NCI-H1417 (cell line): ENCODE results near the gene FBXO41.

Source experiments
- DNase-seq, 3 experiments: peaks; one replicate each; lab custom pipeline; 2025; lab: John Stamatoyannopoulos, UW

The FBXO41 gene

DNA sequence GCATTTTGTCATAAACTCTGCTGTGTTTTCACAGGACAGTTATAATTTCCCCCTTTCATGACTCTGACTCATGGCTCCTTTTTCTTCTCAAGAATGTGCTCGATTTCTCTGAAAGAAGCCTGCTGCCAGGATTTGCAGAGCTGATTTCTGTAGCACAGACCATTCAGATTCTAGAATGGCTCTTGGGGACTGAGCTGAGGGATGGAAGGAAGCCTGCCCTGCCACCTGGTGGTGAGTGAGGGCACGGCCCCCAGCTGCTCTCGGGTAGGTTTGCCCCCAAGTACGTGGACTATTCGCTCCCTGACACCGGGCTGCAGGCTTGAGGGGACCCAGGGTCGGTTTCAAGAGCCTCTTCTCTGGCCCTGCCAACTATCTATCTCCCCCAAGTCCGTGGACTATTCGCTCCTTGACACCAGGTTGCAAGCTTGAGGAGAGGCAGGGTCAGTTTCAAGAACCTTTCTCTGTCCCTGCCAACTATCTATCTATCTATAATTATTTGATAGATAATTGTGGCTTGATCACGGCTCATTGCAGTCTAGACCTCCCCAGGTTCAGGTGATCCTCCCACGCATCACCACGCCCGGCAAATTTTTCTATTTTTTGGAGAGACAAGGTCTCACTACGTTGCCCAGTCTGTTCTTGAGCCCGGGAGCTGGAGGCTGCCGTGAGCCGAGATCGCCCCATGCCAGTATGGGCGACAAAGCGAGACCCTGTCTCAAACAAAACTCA, 71.7 kb downstream of the FBXO41 start:
- DNase-seq = peak; percentile 27 to 80 (median 69)

DNA sequence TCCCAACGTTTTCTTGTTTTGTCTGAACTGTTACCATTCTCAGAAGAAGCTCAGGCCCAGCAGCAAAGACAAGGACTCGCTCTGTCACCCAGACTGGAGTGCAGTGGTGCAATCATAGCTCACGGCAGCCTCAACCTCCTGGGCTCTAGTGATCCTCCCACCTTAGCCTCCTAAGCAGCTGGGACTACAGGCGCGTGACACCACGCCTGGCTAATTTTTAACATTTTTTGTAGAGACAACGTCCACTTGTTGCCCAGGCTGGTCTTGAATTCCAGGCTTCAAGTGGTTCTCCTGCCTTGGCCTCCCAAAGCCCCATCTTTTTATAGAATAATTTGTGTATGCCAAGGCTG, 72.2 kb downstream of the FBXO41 start:
- no peak for DNase-seq

DNA sequence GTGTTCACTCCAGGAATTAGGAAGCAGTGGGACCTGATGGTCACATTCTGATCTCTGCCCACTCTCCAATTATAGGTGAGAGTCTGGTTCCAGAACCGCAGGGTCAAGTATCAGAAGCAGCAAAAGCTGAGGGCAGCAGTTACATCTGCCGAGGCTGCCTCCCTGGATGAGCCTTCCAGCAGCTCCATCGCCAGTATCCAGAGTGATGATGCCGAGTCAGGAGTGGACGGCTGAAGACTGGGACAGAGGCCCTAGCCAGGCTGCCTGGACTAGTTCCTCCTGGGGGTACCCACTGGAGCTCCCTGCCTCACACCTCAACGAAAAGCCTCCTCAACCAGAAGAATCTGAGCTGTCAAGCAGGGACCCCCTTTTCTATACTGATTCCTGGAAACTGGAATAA, 73.6 kb downstream of the FBXO41 start:
- DNase-seq = no peak

DNA sequence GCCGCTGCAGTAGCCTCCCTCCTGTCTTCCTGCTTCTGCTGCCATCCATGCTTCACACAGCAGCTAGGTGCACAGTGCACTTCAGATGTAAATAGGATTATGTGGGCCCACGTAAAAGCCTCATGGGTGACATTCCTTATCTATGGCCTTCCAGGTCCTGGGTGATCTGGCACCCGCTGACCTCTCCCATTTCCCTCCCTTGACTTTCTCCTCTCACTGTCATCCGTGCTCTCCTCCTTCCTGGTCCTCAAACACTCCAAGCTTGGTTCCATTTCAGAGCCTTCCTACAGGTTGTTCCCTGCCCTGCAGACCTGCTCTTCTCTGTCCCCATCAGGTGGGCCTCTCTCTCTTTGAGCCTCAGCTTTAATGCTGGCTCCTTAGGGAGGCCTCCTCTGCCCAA, 74.3 kb downstream of the FBXO41 start:
- DNase-seq = no peak

DNA sequence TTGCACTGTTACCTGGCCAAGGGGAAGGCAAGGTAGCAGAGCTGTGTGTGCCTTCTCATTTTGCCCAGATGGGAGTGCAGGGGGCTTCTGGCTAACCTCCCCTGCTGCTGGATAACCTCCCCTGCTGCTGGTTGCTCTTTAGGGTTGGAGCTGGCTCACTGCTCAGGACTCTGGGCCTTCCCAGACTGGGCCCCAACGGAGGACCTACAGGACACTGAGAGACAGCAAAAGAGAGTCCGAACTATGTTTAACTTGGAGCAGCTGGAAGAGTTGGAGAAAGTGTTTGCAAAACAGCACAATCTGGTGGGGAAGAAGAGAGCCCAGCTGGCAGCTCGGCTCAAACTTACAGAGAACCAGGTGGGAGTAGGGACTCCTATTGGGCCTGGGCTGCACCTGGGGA, 76.0 kb downstream of the FBXO41 start:
- no peak for DNase-seq

DNA sequence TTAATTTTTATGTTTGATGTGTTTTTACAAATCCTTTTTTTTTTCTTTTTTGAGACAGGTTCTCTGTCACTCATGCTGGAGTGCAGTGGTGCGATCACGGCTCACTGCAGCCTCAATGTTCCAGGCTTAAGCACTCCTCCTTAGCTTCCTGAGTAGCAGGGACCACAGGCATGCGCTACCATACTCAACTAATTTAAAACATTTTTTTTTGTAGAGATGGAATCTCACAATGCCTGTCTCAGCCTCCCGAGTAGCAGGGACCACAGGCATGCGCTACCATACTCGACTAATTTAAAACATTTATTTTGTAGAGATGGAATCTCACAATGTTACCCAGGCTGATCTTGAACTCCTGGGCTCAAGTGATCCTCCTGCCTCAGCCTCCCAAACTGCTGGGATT, 78.7 kb downstream of the FBXO41 start:
- DNase-seq = no peak
